GM13976 (cell line): ENCODE results near the gene CRTAC1.

Experiments
- DNase-seq: peaks from one replicate; pipeline ENCODE4 v3.0.0; 2012; ENCODE audit warnings: low spot score
- in situ Hi-C: fragments of 300-500 bp; cut with MboI; formaldehyde crosslinking; loops from one replicate; pipeline ENCODE4 v1.12.0; 2022; ENCODE audit warnings: low sequenced_read_pairs, mixed read lengths, inconsistent platforms; ENCODE audit not compliant: unreplicated experiment
- TF ChIP-seq, protein P1 (sequence below): IDR thresholded peaks from 2 replicates; pipeline ENCODE4 v1.5.1; 2012; ENCODE audit warnings: borderline replicate concordance, mild to moderate bottlenecking; ENCODE audit not compliant: insufficient read depth; ENCODE audit errors: extremely low read depth, missing control alignments, control extremely low read depth

The CRTAC1 gene

GRCh38 chr10:97903128-97904017 is 127.0 kb downstream of the CRTAC1 start:
- DNase-seq, result no peak
- TF ChIP-seq, protein P1, sequence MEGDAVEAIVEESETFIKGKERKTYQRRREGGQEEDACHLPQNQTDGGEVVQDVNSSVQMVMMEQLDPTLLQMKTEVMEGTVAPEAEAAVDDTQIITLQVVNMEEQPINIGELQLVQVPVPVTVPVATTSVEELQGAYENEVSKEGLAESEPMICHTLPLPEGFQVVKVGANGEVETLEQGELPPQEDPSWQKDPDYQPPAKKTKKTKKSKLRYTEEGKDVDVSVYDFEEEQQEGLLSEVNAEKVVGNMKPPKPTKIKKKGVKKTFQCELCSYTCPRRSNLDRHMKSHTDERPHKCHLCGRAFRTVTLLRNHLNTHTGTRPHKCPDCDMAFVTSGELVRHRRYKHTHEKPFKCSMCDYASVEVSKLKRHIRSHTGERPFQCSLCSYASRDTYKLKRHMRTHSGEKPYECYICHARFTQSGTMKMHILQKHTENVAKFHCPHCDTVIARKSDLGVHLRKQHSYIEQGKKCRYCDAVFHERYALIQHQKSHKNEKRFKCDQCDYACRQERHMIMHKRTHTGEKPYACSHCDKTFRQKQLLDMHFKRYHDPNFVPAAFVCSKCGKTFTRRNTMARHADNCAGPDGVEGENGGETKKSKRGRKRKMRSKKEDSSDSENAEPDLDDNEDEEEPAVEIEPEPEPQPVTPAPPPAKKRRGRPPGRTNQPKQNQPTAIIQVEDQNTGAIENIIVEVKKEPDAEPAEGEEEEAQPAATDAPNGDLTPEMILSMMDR, result no peak
- in situ Hi-C loops, result no loop called here

DNA sequence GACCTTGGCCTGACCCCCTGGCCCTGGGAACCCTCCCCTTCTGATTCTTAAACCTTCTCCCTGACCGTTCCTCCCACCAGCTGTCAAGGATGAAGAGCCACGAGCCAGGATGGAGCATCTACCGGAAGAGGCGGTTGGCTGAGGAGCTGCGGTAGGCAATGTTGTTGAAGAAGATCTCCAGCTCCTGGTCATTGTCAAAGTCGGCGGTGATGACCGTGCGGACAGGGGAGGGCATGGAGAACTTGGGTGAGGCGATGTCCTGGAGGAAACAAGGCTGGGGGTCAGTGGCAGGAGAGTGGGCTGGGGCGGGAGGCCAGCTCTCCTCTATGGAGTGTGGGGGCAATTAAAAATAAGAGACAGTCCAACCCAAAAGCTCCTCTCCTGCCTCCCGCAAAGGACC is 129.0 kb downstream of the CRTAC1 start:
- no peak for DNase-seq
- TF ChIP-seq, protein P1, result no peak
- in situ Hi-C loops, result no loop called here

DNA sequence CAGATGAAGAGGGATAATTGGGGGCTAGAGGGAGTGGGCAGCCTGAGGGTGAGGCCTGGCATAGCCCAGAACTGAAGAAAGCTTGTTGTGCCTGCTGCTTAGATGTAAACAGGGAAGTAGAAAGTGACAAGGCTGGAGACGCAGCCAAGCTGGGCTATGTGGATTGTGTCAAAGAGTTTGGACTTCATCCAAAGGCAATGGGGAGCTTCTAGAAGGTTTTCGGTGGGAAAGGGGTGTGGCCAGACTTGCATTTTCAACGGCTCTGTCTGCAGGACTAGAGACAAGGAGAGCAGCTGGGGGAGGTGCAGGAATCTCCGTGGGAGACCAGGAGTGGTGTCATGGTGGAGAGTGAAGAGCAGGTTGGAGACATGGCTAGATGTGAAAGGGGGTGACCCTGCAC is 132.0 kb downstream of the CRTAC1 start:
- in situ Hi-C loops, result no loop called here
- no peak for DNase-seq
- TF ChIP-seq, protein P1, result no peak

GRCh38 chr10:97896756-97897358 is 133.6 kb downstream of the CRTAC1 start:
- TF ChIP-seq, protein P1, result no peak
- DNase-seq, result no peak
- in situ Hi-C loops, result no loop called here

- TF ChIP-seq, protein P1, result no peak
- in situ Hi-C loops, result no loop called here
- DNase-seq, result no peak
Measured at GRCh38 chr10:97895915-97896314, 134.5 kb downstream of the CRTAC1 start.

GRCh38 chr10:97895084-97895483 is 135.3 kb downstream of the CRTAC1 start:
- no peak for DNase-seq
- TF ChIP-seq, protein P1, result no peak
- in situ Hi-C loops, result no loop called here

GRCh38 chr10:97894092-97894491 is 136.3 kb downstream of the CRTAC1 start:
- in situ Hi-C loops, result no loop called here
- TF ChIP-seq, protein P1, result no peak
- no peak for DNase-seq
